Upper lobe of left lung (tissue), 4 donors: ENCODE measurements around the gene SF3B1.

Experiments
- CTCF ChIP-seq, 6 experiments: fragments of 450-650 bp in 4 of 6; fragments of 200-600 bp in 2 of 6; sonication (generic) in 2 of 6; IDR thresholded peaks; one replicate each; pipeline ENCODE4 v1.5.1; 2016 to 2019; ENCODE audit warnings: antibody characterized with exemption in 6 of 6
- EP300 ChIP-seq, 4 donors: sonication (generic); formaldehyde crosslinking; IDR thresholded peaks; one replicate each; pipeline ENCODE4 v1.5.1; 2017; ENCODE audit warnings: antibody characterized with exemption in 4 of 4, control low read depth in 2 of 4

GRCh38 chr2:197419438-197419837 is 15.4 kb downstream of the SF3B1 start:
- TF ChIP-seq EP300 (IDR thresholded peaks at IDR 0.05) (no peak), CTCF (IDR thresholded peaks at IDR 0.05) (no peak)
